ENCODE results near the gene ARPIN. TPM values are rescaled to one million over a fixed set of nuclear protein-coding genes. Genes with fewer than 3 reads are reported as not detected.
A peak's percentile ranks its signal among the peaks of the same experiment; 100 is the strongest.

ARPIN gene
- total RNA-seq, 1 experiment from 2014 or later: 3.5 TPM

DNA sequence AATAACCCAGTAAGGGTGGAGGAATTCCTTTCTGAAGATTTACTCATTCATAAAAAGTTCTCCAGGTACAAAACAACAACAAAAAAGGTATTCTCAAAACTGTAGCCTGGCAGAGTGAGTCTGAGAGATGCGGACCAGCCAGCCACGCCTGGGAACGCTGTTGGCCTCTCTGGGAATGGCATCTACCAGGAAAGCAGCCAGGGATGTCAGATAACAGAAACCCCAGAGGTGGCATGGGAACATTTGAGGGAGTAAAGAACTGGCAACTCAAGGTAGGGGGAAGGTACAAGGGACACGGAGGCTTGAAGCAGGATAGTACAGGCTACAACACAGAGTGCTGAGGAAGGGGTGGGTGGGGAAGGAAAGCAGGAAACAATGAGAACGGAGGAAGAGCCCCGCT lies 11.9 kb downstream of the ARPIN start (continued):
- TF ChIP-seq USF1 (CRISPR knock-in tag; IDR thresholded peaks at IDR 0.05) (no peak), ZNF512 (CRISPR knock-in tag; IDR thresholded peaks at IDR 0.05; ENCODE audit: borderline replicate concordance) (no peak), SMAD3 (CRISPR knock-in tag; IDR thresholded peaks at IDR 0.05; ENCODE audit: borderline replicate concordance) (no peak), GRHL2 (CRISPR knock-in tag; IDR thresholded peaks at IDR 0.05; ENCODE audit: insufficient replicate concordance, severe bottlenecking) (no peak), KAT7 (CRISPR knock-in tag; IDR thresholded peaks at IDR 0.05; ENCODE audit: borderline replicate concordance) (no peak), TCF7 (CRISPR knock-in tag; IDR thresholded peaks at IDR 0.05; ENCODE audit: low read depth) (no peak), SP1 (CRISPR knock-in tag; conservative IDR thresholded peaks at IDR 0.05) (no peak), ETV6 (CRISPR knock-in tag; IDR thresholded peaks at IDR 0.05) (no peak), PRRX2 (CRISPR knock-in tag; IDR thresholded peaks at IDR 0.05) (no peak), ZNF317 (CRISPR knock-in tag; IDR thresholded peaks at IDR 0.05; ENCODE audit: borderline replicate concordance, low read depth) (no peak)
- TF ChIP-seq, protein P1, sequence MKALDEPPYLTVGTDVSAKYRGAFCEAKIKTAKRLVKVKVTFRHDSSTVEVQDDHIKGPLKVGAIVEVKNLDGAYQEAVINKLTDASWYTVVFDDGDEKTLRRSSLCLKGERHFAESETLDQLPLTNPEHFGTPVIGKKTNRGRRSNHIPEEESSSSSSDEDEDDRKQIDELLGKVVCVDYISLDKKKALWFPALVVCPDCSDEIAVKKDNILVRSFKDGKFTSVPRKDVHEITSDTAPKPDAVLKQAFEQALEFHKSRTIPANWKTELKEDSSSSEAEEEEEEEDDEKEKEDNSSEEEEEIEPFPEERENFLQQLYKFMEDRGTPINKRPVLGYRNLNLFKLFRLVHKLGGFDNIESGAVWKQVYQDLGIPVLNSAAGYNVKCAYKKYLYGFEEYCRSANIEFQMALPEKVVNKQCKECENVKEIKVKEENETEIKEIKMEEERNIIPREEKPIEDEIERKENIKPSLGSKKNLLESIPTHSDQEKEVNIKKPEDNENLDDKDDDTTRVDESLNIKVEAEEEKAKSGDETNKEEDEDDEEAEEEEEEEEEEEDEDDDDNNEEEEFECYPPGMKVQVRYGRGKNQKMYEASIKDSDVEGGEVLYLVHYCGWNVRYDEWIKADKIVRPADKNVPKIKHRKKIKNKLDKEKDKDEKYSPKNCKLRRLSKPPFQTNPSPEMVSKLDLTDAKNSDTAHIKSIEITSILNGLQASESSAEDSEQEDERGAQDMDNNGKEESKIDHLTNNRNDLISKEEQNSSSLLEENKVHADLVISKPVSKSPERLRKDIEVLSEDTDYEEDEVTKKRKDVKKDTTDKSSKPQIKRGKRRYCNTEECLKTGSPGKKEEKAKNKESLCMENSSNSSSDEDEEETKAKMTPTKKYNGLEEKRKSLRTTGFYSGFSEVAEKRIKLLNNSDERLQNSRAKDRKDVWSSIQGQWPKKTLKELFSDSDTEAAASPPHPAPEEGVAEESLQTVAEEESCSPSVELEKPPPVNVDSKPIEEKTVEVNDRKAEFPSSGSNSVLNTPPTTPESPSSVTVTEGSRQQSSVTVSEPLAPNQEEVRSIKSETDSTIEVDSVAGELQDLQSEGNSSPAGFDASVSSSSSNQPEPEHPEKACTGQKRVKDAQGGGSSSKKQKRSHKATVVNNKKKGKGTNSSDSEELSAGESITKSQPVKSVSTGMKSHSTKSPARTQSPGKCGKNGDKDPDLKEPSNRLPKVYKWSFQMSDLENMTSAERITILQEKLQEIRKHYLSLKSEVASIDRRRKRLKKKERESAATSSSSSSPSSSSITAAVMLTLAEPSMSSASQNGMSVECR (CRISPR knock-in tag; IDR thresholded peaks at IDR 0.05; ENCODE audit: borderline replicate concordance): no peak

- Mint-ChIP-seq H3K9me3 (no peaks in the 10 kb centered on the region), H3K27ac (no peak overlapping the region), H3K4me3 (no peak overlapping the region), H3K4me1 (peaks cover 8% of the 10 kb centered on the region), H3K36me3 (no peaks in the 10 kb centered on the region), H3K27me3 (ENCODE audit: low read depth) (no peaks in the 10 kb centered on the region)
- ChIA-PET CTCF (interaction anchor here (0.6 to 3.2 kb wide), 5 partner anchors 25 to 175 kb away, joined by 3 to 47 read pairs (median 5); no protein-coding TSS in a partner anchor), POLR2A (interaction anchor here (1.1 kb wide), 1 partner anchor 12 kb away, joined by 3 read pairs; the partner anchor contains the start of gene ARPIN)
- no peak for TF ChIP-seq ZNF423 (CRISPR knock-in tag; IDR thresholded peaks at IDR 0.05)
- DNase-seq (ENCODE audit: low spot score): no peak
- ATAC-seq: no peak
Measured at GRCh38 chr15:89899951-89900567, 12.7 kb downstream of the ARPIN start.

GRCh38 chr15:89899295-89899945 lies 13.3 kb downstream of the ARPIN start:
- Mint-ChIP-seq H3K9me3 (no peaks in the 10 kb centered on the region), H3K27ac (peak overlapping the region; percentile 30; the same call in 1 of the 2 replicates), H3K4me1 (peaks cover 11% of the 10 kb centered on the region), H3K36me3 (no peaks in the 10 kb centered on the region), H3K27me3 (ENCODE audit: low read depth) (no peaks in the 10 kb centered on the region), H3K4me3 (no peak overlapping the region)
- ChIA-PET POLR2A (interaction anchor here (1.1 kb wide), 1 partner anchor 13 kb away, joined by 3 read pairs; the partner anchor contains the start of gene ARPIN), CTCF (interaction anchor here (0.6 to 3.2 kb wide), 7 partner anchors 19 to 203 kb away, joined by 3 to 47 read pairs (median 5); partner anchors contain the start of gene IDH2)
- ATAC-seq (no peak), DNase-seq (ENCODE audit: low spot score) (no peak)
- TF ChIP-seq ZNF671 (CRISPR knock-in tag; IDR thresholded peaks at IDR 0.05) (no peak), USF1 (CRISPR knock-in tag; IDR thresholded peaks at IDR 0.05) (no peak), AFF4 (CRISPR knock-in tag; IDR thresholded peaks at IDR 0.05; ENCODE audit: borderline replicate concordance) (no peak)
- TF ChIP-seq, protein P2, sequence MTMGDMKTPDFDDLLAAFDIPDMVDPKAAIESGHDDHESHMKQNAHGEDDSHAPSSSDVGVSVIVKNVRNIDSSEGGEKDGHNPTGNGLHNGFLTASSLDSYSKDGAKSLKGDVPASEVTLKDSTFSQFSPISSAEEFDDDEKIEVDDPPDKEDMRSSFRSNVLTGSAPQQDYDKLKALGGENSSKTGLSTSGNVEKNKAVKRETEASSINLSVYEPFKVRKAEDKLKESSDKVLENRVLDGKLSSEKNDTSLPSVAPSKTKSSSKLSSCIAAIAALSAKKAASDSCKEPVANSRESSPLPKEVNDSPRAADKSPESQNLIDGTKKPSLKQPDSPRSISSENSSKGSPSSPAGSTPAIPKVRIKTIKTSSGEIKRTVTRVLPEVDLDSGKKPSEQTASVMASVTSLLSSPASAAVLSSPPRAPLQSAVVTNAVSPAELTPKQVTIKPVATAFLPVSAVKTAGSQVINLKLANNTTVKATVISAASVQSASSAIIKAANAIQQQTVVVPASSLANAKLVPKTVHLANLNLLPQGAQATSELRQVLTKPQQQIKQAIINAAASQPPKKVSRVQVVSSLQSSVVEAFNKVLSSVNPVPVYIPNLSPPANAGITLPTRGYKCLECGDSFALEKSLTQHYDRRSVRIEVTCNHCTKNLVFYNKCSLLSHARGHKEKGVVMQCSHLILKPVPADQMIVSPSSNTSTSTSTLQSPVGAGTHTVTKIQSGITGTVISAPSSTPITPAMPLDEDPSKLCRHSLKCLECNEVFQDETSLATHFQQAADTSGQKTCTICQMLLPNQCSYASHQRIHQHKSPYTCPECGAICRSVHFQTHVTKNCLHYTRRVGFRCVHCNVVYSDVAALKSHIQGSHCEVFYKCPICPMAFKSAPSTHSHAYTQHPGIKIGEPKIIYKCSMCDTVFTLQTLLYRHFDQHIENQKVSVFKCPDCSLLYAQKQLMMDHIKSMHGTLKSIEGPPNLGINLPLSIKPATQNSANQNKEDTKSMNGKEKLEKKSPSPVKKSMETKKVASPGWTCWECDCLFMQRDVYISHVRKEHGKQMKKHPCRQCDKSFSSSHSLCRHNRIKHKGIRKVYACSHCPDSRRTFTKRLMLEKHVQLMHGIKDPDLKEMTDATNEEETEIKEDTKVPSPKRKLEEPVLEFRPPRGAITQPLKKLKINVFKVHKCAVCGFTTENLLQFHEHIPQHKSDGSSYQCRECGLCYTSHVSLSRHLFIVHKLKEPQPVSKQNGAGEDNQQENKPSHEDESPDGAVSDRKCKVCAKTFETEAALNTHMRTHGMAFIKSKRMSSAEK (CRISPR knock-in tag; IDR thresholded peaks at IDR 0.05; ENCODE audit: borderline replicate concordance): no peak
